Measurements from ENCODE around the gene HP. TPM values are rescaled to one million over a fixed set of nuclear protein-coding genes. Genes with fewer than 3 reads are reported as not detected.
"Not testable (repeated sequence)": the region's sequence is repeated elsewhere in the genome, so short reads cannot be mapped to it uniquely, and the experiment has no call there.

The HP gene
- total RNA-seq, 1 donor from 2014 or later: not detected

- no peak overlapping the region for H3K4me3 ChIP-seq (ENCODE audit: low read depth, low read length)
- no peak for TF ChIP-seq CTCF (conservative IDR thresholded peaks at IDR 0.05; ENCODE audit: low read depth, low read length)
- DNase-seq (ENCODE audit: low read depth): no peak
These were observed 1.6 kb downstream of the HP start for GRCh38 chr16:72055911-72056310.

GRCh38 chr16:72057313-72057712 lies 3.0 kb downstream of the HP start:
- H3K4me3 ChIP-seq (ENCODE audit: low read depth, low read length); DNase-seq (ENCODE audit: low read depth): not testable (repeated sequence)

- not testable (repeated sequence) for H3K4me3 ChIP-seq (ENCODE audit: low read depth, low read length); DNase-seq (ENCODE audit: low read depth)
These were observed 4.8 kb downstream of the HP start for GRCh38 chr16:72059060-72059459.

- DNase-seq (ENCODE audit: low read depth): no peak
- H3K4me3 ChIP-seq (ENCODE audit: low read depth, low read length): no peak overlapping the region
- no peak for TF ChIP-seq CTCF (conservative IDR thresholded peaks at IDR 0.05; ENCODE audit: low read depth, low read length)
These were observed 6.1 kb downstream of the HP start for GRCh38 chr16:72060405-72060804.

GRCh38 chr16:72061564-72061963 lies 7.3 kb downstream of the HP start:
- no peak for DNase-seq (ENCODE audit: low read depth)
- TF ChIP-seq CTCF (conservative IDR thresholded peaks at IDR 0.05; ENCODE audit: low read depth, low read length): no peak
- no peak overlapping the region for H3K4me3 ChIP-seq (ENCODE audit: low read depth, low read length)

GRCh38 chr16:72064361-72064894 lies 10.1 kb downstream of the HP start:
- TF ChIP-seq CTCF (conservative IDR thresholded peaks at IDR 0.05; ENCODE audit: low read depth, low read length): no peak
- DNase-seq (ENCODE audit: low read depth): no peak
- H3K4me3 ChIP-seq (ENCODE audit: low read depth, low read length): no peak overlapping the region

GRCh38 chr16:72066747-72067146 lies 12.4 kb downstream of the HP start:
- peak; percentile 99 for TF ChIP-seq CTCF (conservative IDR thresholded peaks at IDR 0.05; ENCODE audit: low read depth, low read length)
- DNase-seq (ENCODE audit: low read depth): peak; percentile 43
- H3K4me3 ChIP-seq (ENCODE audit: low read depth, low read length): no peak overlapping the region

GRCh38 chr16:72068930-72069329 lies 14.6 kb downstream of the HP start:
- no peak overlapping the region for H3K4me3 ChIP-seq (ENCODE audit: low read depth, low read length)
- DNase-seq (ENCODE audit: low read depth): no peak
- TF ChIP-seq CTCF (conservative IDR thresholded peaks at IDR 0.05; ENCODE audit: low read depth, low read length): no peak
